ENCODE data around the gene EIF3A.

- TF ChIP-seq ARID3B (CRISPR knock-in tag; IDR thresholded peaks at IDR 0.05; ENCODE audit: borderline replicate concordance), result no peak
- no peak for TF ChIP-seq CTCF (IDR thresholded peaks at IDR 0.05 in 2 of 3, conservative IDR thresholded peaks at IDR 0.05 in 1 of 3; ENCODE audit: insufficient read depth in 2 of 3, low read depth in 1 of 3, low read length in 3 of 3)
- no peak for TF ChIP-seq SPI1 (IDR thresholded peaks at IDR 0.05; ENCODE audit: borderline replicate concordance, low read depth, low read length)
- no peak for TF ChIP-seq HMBOX1 (IDR thresholded peaks at IDR 0.05)
- TF ChIP-seq ATF1 (CRISPR knock-in tag; IDR thresholded peaks at IDR 0.05), result no peak
- no peak for TF ChIP-seq ATF1 (tag; IDR thresholded peaks at IDR 0.05)
- no peak for TF ChIP-seq HCFC1 (IDR thresholded peaks at IDR 0.05; ENCODE audit: low read depth, low read length)
- TF ChIP-seq NCOA1 (IDR thresholded peaks at IDR 0.05; ENCODE audit: low read depth), result no peak
- TF ChIP-seq NCOA6 (IDR thresholded peaks at IDR 0.05), result no peak
- no peak for TF ChIP-seq POLR2AphosphoS2 (IDR thresholded peaks at IDR 0.05; ENCODE audit: low read length)
Measured at GRCh38 chr10:119087271-119087882, 6.8 kb upstream of the EIF3A start.

Measured in K562 (cell line).